ENCODE results near the gene REXO5.

Gene REXO5

GRCh38 chr16:20811889-20812439 lies 5.6 kb downstream of the REXO5 start:
- H3K4me1 ChIP-seq (ENCODE audit: low read length), result peaks cover 3% of the 10 kb centered on the region; the same call in 1 of the 2 replicates
- H3K27ac ChIP-seq (ENCODE audit: low read length), result no peak overlapping the region
- H2AFZ ChIP-seq (ENCODE audit: low read length), result no peak overlapping the region
- no peak overlapping the region for H3K4me3 ChIP-seq (ENCODE audit: low read length)
- no peaks in the 10 kb centered on the region for H3K36me3 ChIP-seq (replicated peaks; ENCODE audit: insufficient read depth, low read length)
- H3K9me2 ChIP-seq (replicated peaks; ENCODE audit: insufficient read depth, low read length), result no peaks in the 10 kb centered on the region
- no peaks in the 10 kb centered on the region for H3K27me3 ChIP-seq (replicated peaks; ENCODE audit: insufficient read depth, low read length)
- H3F3A ChIP-seq (ENCODE audit: insufficient read depth, low read length), result peaks cover 4% of the 10 kb centered on the region; the same call in 1 of the 2 replicates
- H3K9me3 ChIP-seq (replicated peaks; ENCODE audit: insufficient read depth, low read length), result no peaks in the 10 kb centered on the region
- TF ChIP-seq EZH2phosphoT487 (IDR thresholded peaks at IDR 0.05; ENCODE audit: low read length) (no peak), CTCF (IDR thresholded peaks at IDR 0.05; ENCODE audit: low read length) (no peak), EZH2 (optimal IDR thresholded peaks at IDR 0.05; ENCODE audit: low read depth, low read length) (no peak)
- 0 out of 2 replicates have a peak, but pooled peaks cover 2% of the 10 kb centered on the region for H3K79me2 ChIP-seq (ENCODE audit: low read length)
- no peak overlapping the region for H3K4me2 ChIP-seq (ENCODE audit: low read depth, low read length)
- no peak for DNase-seq
- H3K9ac ChIP-seq (ENCODE audit: low read length), result no peak overlapping the region
- H4K20me1 ChIP-seq (ENCODE audit: insufficient read depth, low read length), result no peaks in the 10 kb centered on the region

GRCh38 chr16:20812510-20812909 lies 6.2 kb downstream of the REXO5 start:
- Histone ChIP-seq H3K4me1 (ENCODE audit: low read length) (peaks cover 3% of the 10 kb centered on the region; the same call in 1 of the 2 replicates), H3K79me2 (ENCODE audit: low read length) (0 out of 2 replicates have a peak, but pooled peaks cover 2% of the 10 kb centered on the region), H3K27me3 (replicated peaks; ENCODE audit: insufficient read depth, low read length) (no peaks in the 10 kb centered on the region), H3K4me3 (ENCODE audit: low read length) (no peak overlapping the region), H4K20me1 (ENCODE audit: insufficient read depth, low read length) (no peaks in the 10 kb centered on the region), H3K9me3 (replicated peaks; ENCODE audit: insufficient read depth, low read length) (no peaks in the 10 kb centered on the region), H3K36me3 (replicated peaks; ENCODE audit: insufficient read depth, low read length) (no peaks in the 10 kb centered on the region), H3K27ac (ENCODE audit: low read length) (no peak overlapping the region), H3F3A (ENCODE audit: insufficient read depth, low read length) (no peaks in the 10 kb centered on the region; the same call in 1 of the 2 replicates), H3K9ac (ENCODE audit: low read length) (no peak overlapping the region), H3K9me2 (replicated peaks; ENCODE audit: insufficient read depth, low read length) (no peaks in the 10 kb centered on the region), H2AFZ (ENCODE audit: low read length) (no peak overlapping the region), H3K4me2 (ENCODE audit: low read depth, low read length) (no peak overlapping the region)
- no peak for TF ChIP-seq CTCF (IDR thresholded peaks at IDR 0.05; ENCODE audit: low read length)
- no peak for TF ChIP-seq EZH2 (optimal IDR thresholded peaks at IDR 0.05; ENCODE audit: low read depth, low read length)
- no peak for TF ChIP-seq EZH2phosphoT487 (IDR thresholded peaks at IDR 0.05; ENCODE audit: low read length)
- DNase-seq, result no peak

- no peaks in the 10 kb centered on the region for H3K9me2 ChIP-seq (replicated peaks; ENCODE audit: insufficient read depth, low read length)
- H4K20me1 ChIP-seq (ENCODE audit: insufficient read depth, low read length), result no peaks in the 10 kb centered on the region
- H3K9me3 ChIP-seq (replicated peaks; ENCODE audit: insufficient read depth, low read length), result no peaks in the 10 kb centered on the region
- no peaks in the 10 kb centered on the region for H3K79me2 ChIP-seq (ENCODE audit: low read length)
- H3F3A ChIP-seq (ENCODE audit: insufficient read depth, low read length), result no peaks in the 10 kb centered on the region
- no peak overlapping the region for H2AFZ ChIP-seq (ENCODE audit: low read length)
- no peak overlapping the region for H3K4me3 ChIP-seq (ENCODE audit: low read length)
- no peak for DNase-seq
- TF ChIP-seq EZH2 (optimal IDR thresholded peaks at IDR 0.05; ENCODE audit: low read depth, low read length) (no peak), EZH2phosphoT487 (IDR thresholded peaks at IDR 0.05; ENCODE audit: low read length) (no peak), CTCF (IDR thresholded peaks at IDR 0.05; ENCODE audit: low read length) (no peak)
- H3K36me3 ChIP-seq (replicated peaks; ENCODE audit: insufficient read depth, low read length), result no peaks in the 10 kb centered on the region
- H3K9ac ChIP-seq (ENCODE audit: low read length), result no peak overlapping the region
- H3K4me1 ChIP-seq (ENCODE audit: low read length), result no peaks in the 10 kb centered on the region
- H3K27me3 ChIP-seq (replicated peaks; ENCODE audit: insufficient read depth, low read length), result no peaks in the 10 kb centered on the region
- no peak overlapping the region for H3K4me2 ChIP-seq (ENCODE audit: low read depth, low read length)
- H3K27ac ChIP-seq (ENCODE audit: low read length), result no peak overlapping the region
These were observed 8.5 kb downstream of the REXO5 start for GRCh38 chr16:20814784-20815183.

Measured in MM.1S (cell line).